Fibroblast of lung (primary cell): ENCODE measurements around the gene RUNX2. TPM values are rescaled to one million over a fixed set of nuclear protein-coding genes. Genes with fewer than 3 reads are reported as not detected.

ENCODE experiments used
- DNase-seq, 2 donors: peaks; one replicate each; pipeline versions ENCODE4 v3.0.0 to v3.0.0-alpha.2; 2010; ENCODE audit warnings: low read depth in 2 of 2
- H2AFZ ChIP-seq: 2 replicates; pipeline ENCODE4 v1.5.1; 2012; ENCODE audit warnings: low read length, control low read depth, inconsistent platforms
- H3K27ac ChIP-seq: 2 replicates; pipeline ENCODE4 v1.5.1; 2011; ENCODE audit warnings: low read length, control low read depth; ENCODE audit not compliant: insufficient read depth
- H3K27me3 ChIP-seq: 2 replicates; pipeline ENCODE4 v1.5.1; 2011; ENCODE audit warnings: mild to moderate bottlenecking, low read length; ENCODE audit not compliant: control insufficient read depth, insufficient read depth
- H3K36me3 ChIP-seq: 2 replicates; pipeline ENCODE4 v1.5.1; 2011; ENCODE audit warnings: low read length; ENCODE audit not compliant: control insufficient read depth, insufficient read depth
- H3K4me1 ChIP-seq: 2 replicates; pipeline ENCODE4 v1.5.1; 2011; ENCODE audit warnings: low read length; ENCODE audit not compliant: control insufficient read depth, insufficient read depth; ENCODE audit errors: extremely low read depth
- H3K4me2 ChIP-seq: 2 replicates; pipeline ENCODE4 v1.5.1; 2011; ENCODE audit warnings: low read length, control low read depth; ENCODE audit not compliant: insufficient read depth; ENCODE audit errors: extremely low read depth
- H3K4me3 ChIP-seq, 4 experiments: fragments of 200-600 bp in 1 of 4; sonication (generic) in 1 of 4; replicated peaks in 1 of 4; 2 replicates each; pipeline ENCODE4 v1.5.1; 2011 to 2016; ENCODE audit warnings: low read length in 4 of 4, low read depth in 3 of 4, mild to moderate bottlenecking in 3 of 4, control low read depth in 2 of 4, inconsistent platforms in 1 of 4, mixed read lengths in 1 of 4; ENCODE audit not compliant: insufficient read depth in 1 of 4; ENCODE audit errors: control extremely low read depth in 1 of 4
- H3K79me2 ChIP-seq: 2 replicates; pipeline ENCODE4 v1.5.1; 2012; ENCODE audit warnings: mild to moderate bottlenecking, low read length, inconsistent platforms; ENCODE audit not compliant: control insufficient read depth, insufficient read depth
- H3K9ac ChIP-seq: 2 replicates; pipeline ENCODE4 v1.5.1; 2011; ENCODE audit warnings: mild to moderate bottlenecking, low read length, control low read depth; ENCODE audit not compliant: insufficient read depth
- H3K9me3 ChIP-seq: 2 replicates; pipeline ENCODE4 v1.5.1; 2012; ENCODE audit warnings: low read depth, low read length; ENCODE audit not compliant: control insufficient read depth, insufficient read depth
- H4K20me1 ChIP-seq: 2 replicates; pipeline ENCODE4 v1.5.1; 2011; ENCODE audit warnings: low read length; ENCODE audit not compliant: control insufficient read depth, insufficient read depth; ENCODE audit errors: extremely low read depth
- CTCF ChIP-seq, 2 donors: IDR thresholded peaks in 1 of 2; conservative IDR thresholded peaks in 1 of 2; 1 replicate in 1 of 2; 2 replicates in 1 of 2; pipeline ENCODE4 v1.5.1; 2011 to 2012; ENCODE audit warnings: low read length in 2 of 2, control low read depth in 1 of 2, inconsistent platforms in 1 of 2, low read depth in 1 of 2, mild to moderate bottlenecking in 1 of 2
- EZH2 ChIP-seq: IDR thresholded peaks from 2 replicates; pipeline ENCODE4 v1.5.1; 2012; ENCODE audit warnings: low read length, control low read depth, mild to moderate bottlenecking; ENCODE audit errors: missing control alignments
- polyA plus RNA-seq, 2 donors: library from polyadenylated mRNA; depleted of rRNA in 1 of 2; stranded (reverse) in 1 of 2; unstranded in 1 of 2; fragments of >200 nt; gene quantifications; 2 replicates each; pipeline ENCODE4 v1.2.1, GENCODE V29; 2011 to 2012; ENCODE audit warnings: missing spikeins in 1 of 2
- total RNA-seq: library from RNA; depleted of rRNA; stranded (reverse); fragments of >200 nt; gene quantifications from 2 replicates; pipeline ENCODE4 v1.2.1, GENCODE V29; 2014

The RUNX2 gene
- total and polyA plus RNA-seq, 2 donors (not counting 1 experiment from before 2014, with no cell fraction given): 2.5 to 4.5 TPM

- no peak for TF ChIP-seq CTCF (conservative IDR thresholded peaks at IDR 0.05 in 1 of 2, IDR thresholded peaks at IDR 0.05 in 1 of 2; ENCODE audit: low read depth in 1 of 2, low read length in 2 of 2)
- no peak for TF ChIP-seq EZH2
- H3K4me1 ChIP-seq: peaks cover 2% of the 10 kb centered on the region
- no peaks in the 10 kb centered on the region for H3K79me2 ChIP-seq
- no peaks in the 10 kb centered on the region for H4K20me1 ChIP-seq
- H3K9me3 ChIP-seq: no peaks in the 10 kb centered on the region
- peaks cover 2% of the 10 kb centered on the region for H3K36me3 ChIP-seq
- H2AFZ ChIP-seq: no peak overlapping the region
- no peaks in the 10 kb centered on the region for H3K27me3 ChIP-seq
- no peak for DNase-seq
- H3K9ac ChIP-seq: no peak overlapping the region
- H3K4me2 ChIP-seq: no peak overlapping the region
- H3K4me3 ChIP-seq: no peak overlapping the region
- no peak overlapping the region for H3K27ac ChIP-seq
Observed at GRCh38 chr6:45666846-45667245, 338.7 kb downstream of the RUNX2 start.

GRCh38 chr6:45667300-45667699 lies 339.2 kb downstream of the RUNX2 start:
- Histone ChIP-seq H3K27me3 (no peaks in the 10 kb centered on the region), H3K27ac (no peak overlapping the region), H3K9ac (no peak overlapping the region), H2AFZ (peak overlapping the region; percentile 26), H3K4me1 (peaks cover 2% of the 10 kb centered on the region), H3K36me3 (peaks cover 2% of the 10 kb centered on the region), H4K20me1 (no peaks in the 10 kb centered on the region), H3K4me2 (no peak overlapping the region), H3K4me3 (no peak overlapping the region), H3K79me2 (no peaks in the 10 kb centered on the region), H3K9me3 (no peaks in the 10 kb centered on the region)
- TF ChIP-seq CTCF (conservative IDR thresholded peaks at IDR 0.05 in 1 of 2, IDR thresholded peaks at IDR 0.05 in 1 of 2; ENCODE audit: low read depth in 1 of 2, low read length in 2 of 2) (no peak), EZH2 (no peak)
- no peak for DNase-seq

- no peak overlapping the region for H3K27ac ChIP-seq
- no peak overlapping the region for H2AFZ ChIP-seq
- H3K4me3 ChIP-seq: no peak overlapping the region
- no peaks in the 10 kb centered on the region for H3K9me3 ChIP-seq
- H3K36me3 ChIP-seq: peaks cover 2% of the 10 kb centered on the region
- DNase-seq: no peak
- H3K27me3 ChIP-seq: no peaks in the 10 kb centered on the region
- H3K9ac ChIP-seq: no peak overlapping the region
- H4K20me1 ChIP-seq: no peaks in the 10 kb centered on the region
- no peak overlapping the region for H3K4me2 ChIP-seq
- H3K79me2 ChIP-seq: no peaks in the 10 kb centered on the region
- TF ChIP-seq EZH2 (no peak), CTCF (conservative IDR thresholded peaks at IDR 0.05 in 1 of 2, IDR thresholded peaks at IDR 0.05 in 1 of 2; ENCODE audit: low read depth in 1 of 2, low read length in 2 of 2) (no peak)
- peaks cover 2% of the 10 kb centered on the region for H3K4me1 ChIP-seq
Observed at GRCh38 chr6:45667766-45668165, 339.6 kb downstream of the RUNX2 start.
